CD14-positive monocyte (primary cell): ENCODE results near the gene TMEM115. TPM values are rescaled to one million over a fixed set of nuclear protein-coding genes. Genes with fewer than 3 reads are reported as not detected.

Experiments used
- DNase-seq, 3 donors: peaks; one replicate each; pipeline ENCODE4 v3.0.0-alpha.2; 2011 to 2022
- H2AFZ ChIP-seq: 2 replicates; pipeline ENCODE4 v1.6.0; 2012; ENCODE audit warnings: mild to moderate bottlenecking, low read depth, low read length, inconsistent platforms; ENCODE audit not compliant: insufficient read depth, poor library complexity, severe bottlenecking
- H3K27ac ChIP-seq, 2 donors: 1 replicate in 1 of 2; 2 replicates in 1 of 2; pipeline ENCODE4 v1.5.1; 2012 to 2013; ENCODE audit warnings: low read length in 2 of 2, control low read depth in 1 of 2, inconsistent platforms in 1 of 2, low read depth in 1 of 2, mild to moderate bottlenecking in 1 of 2
- H3K27me3 ChIP-seq, 2 donors: one replicate each; pipeline versions ENCODE4 v1.6.0 to v1.6.1; 2011 to 2013; ENCODE audit warnings: low read length in 2 of 2; ENCODE audit not compliant: control insufficient read depth in 2 of 2, insufficient read depth in 2 of 2
- H3K36me3 ChIP-seq, 2 donors: replicated peaks in 1 of 2; 1 replicate in 1 of 2; 2 replicates in 1 of 2; pipeline versions ENCODE4 v1.5.1 to v1.6.1; 2012 to 2013; ENCODE audit warnings: low read length in 2 of 2, control low read depth in 1 of 2, inconsistent platforms in 1 of 2, mild to moderate bottlenecking in 1 of 2; ENCODE audit not compliant: insufficient read depth in 2 of 2, control insufficient read depth in 1 of 2
- H3K4me1 ChIP-seq, 2 donors: 1 replicate in 1 of 2; 2 replicates in 1 of 2; pipeline versions ENCODE4 v1.5.1 to v1.6.1; 2012 to 2013; ENCODE audit warnings: low read length in 2 of 2, control low read depth in 1 of 2, inconsistent platforms in 1 of 2, mild to moderate bottlenecking in 1 of 2, moderate library complexity in 1 of 2; ENCODE audit not compliant: insufficient read depth in 2 of 2, control insufficient read depth in 1 of 2
- H3K4me2 ChIP-seq: replicated peaks from 2 replicates; pipeline ENCODE3; 2012; ENCODE audit warnings: low read length, moderate library complexity, mild to moderate bottlenecking; ENCODE audit not compliant: poor library complexity, severe bottlenecking; ENCODE audit errors: extremely low read depth
- H3K4me3 ChIP-seq, 3 experiments: fragments of 200-600 bp in 1 of 3; sonication (generic) in 1 of 3; replicated peaks in 1 of 3; 1 replicate in 2 of 3; 2 replicates in 1 of 3; pipeline ENCODE4 v1.5.1; 2011 to 2013; ENCODE audit warnings: low read length in 3 of 3, mild to moderate bottlenecking in 3 of 3, control low read depth in 2 of 3, low read depth in 2 of 3, inconsistent platforms in 1 of 3, moderate library complexity in 1 of 3
- H3K79me2 ChIP-seq: 2 replicates; pipeline ENCODE4 v1.6.0; 2012; ENCODE audit warnings: mild to moderate bottlenecking, control low read depth, inconsistent platforms, low read length, moderate library complexity; ENCODE audit not compliant: insufficient read depth
- H3K9ac ChIP-seq: 2 replicates; pipeline ENCODE4 v1.6.0; 2017; ENCODE audit warnings: low read length, mild to moderate bottlenecking; ENCODE audit not compliant: insufficient read depth, poor library complexity, severe bottlenecking
- H3K9me3 ChIP-seq, 2 donors: replicated peaks in 1 of 2; 1 replicate in 1 of 2; 2 replicates in 1 of 2; pipeline versions ENCODE4 v1.5.1 to v1.6.1; 2012 to 2013; ENCODE audit warnings: low read length in 2 of 2, control low read depth in 1 of 2; ENCODE audit not compliant: control insufficient read depth in 1 of 2, insufficient read depth in 1 of 2
- H4K20me1 ChIP-seq: 2 replicates; pipeline ENCODE4 v1.6.0; 2012; ENCODE audit warnings: mild to moderate bottlenecking, low read length, control low read depth, moderate library complexity; ENCODE audit not compliant: insufficient read depth
- H3K27ac Mint-ChIP-seq, 7 donors: one replicate each; pipeline ENCODE4 v1.8.0; 2020; ENCODE audit warnings: mild to moderate bottlenecking in 7 of 7, mixed read lengths in 7 of 7, moderate library complexity in 6 of 7, inconsistent platforms in 2 of 7
- H3K27me3 Mint-ChIP-seq, 3 donors: one replicate each; pipeline ENCODE4 v1.8.0; 2021 to 2022; ENCODE audit warnings: low read depth in 3 of 3, mild to moderate bottlenecking in 3 of 3, mixed read lengths in 3 of 3, moderate library complexity in 3 of 3, inconsistent platforms in 1 of 3
- H3K36me3 Mint-ChIP-seq, 2 donors: one replicate each; pipeline ENCODE4 v1.8.0; 2020; ENCODE audit warnings: mixed read lengths in 2 of 2, inconsistent platforms in 1 of 2, mild to moderate bottlenecking in 1 of 2
- H3K4me1 Mint-ChIP-seq: one replicate; pipeline ENCODE4 v1.8.0; 2020; ENCODE audit warnings: mild to moderate bottlenecking, mixed read lengths
- H3K4me3 Mint-ChIP-seq, 2 donors: one replicate each; pipeline ENCODE4 v1.8.0; 2020; ENCODE audit warnings: mild to moderate bottlenecking in 2 of 2, mixed read lengths in 2 of 2, moderate library complexity in 1 of 2
- H3K9me3 Mint-ChIP-seq, 7 donors: one replicate each; pipeline ENCODE4 v1.8.0; 2020 to 2022; ENCODE audit warnings: mixed read lengths in 7 of 7, mild to moderate bottlenecking in 6 of 7, moderate library complexity in 6 of 7, inconsistent platforms in 2 of 7
- CTCF ChIP-seq: fragments of 200-600 bp; IDR thresholded peaks from one replicate; pipeline ENCODE4 v1.8.0; 2022; ENCODE audit warnings: antibody characterized with exemption, mild to moderate bottlenecking
- WGBS: methylation state at CpG from one replicate; pipeline ENCODE4 v1.1.5; 2013; ENCODE audit warnings: missing lambda C conversion rate; ENCODE audit not compliant: insufficient coverage; 5-methylcytosine and 5-hydroxymethylcytosine counted together
- intact Hi-C, 2 donors: fragments of 100-400 bp; cut with micrococcal nuclease; formaldehyde crosslinking; loops; one replicate each; pipeline versions ENCODE4 v1.15.0 to v1.15.1; 2023
- polyA plus RNA-seq, 3 donors: library from polyadenylated mRNA; depleted of rRNA in 1 of 3; unstranded in 2 of 3; stranded (reverse) in 1 of 3; fragments of 300-500 nt in 2 of 3; fragments of >200 nt in 1 of 3; fragmentation: Illumina TruSeq in 2 of 3; gene quantifications; 1 replicate in 2 of 3; 2 replicates in 1 of 3; pipeline ENCODE4 v1.2.3, GENCODE V29; 2012 to 2021

TMEM115 gene
- polyA plus RNA-seq, 3 donors = 14.5 to 36.2 (median 32.9) TPM

- Mint-ChIP-seq H3K4me1 (peaks cover 14% of the 10 kb centered on the region), H3K4me3 (no peak overlapping the region), H3K27me3 (peaks cover 1 to 7% (median 2%) of the 10 kb centered on the region in 3 donors), H3K27ac (peak overlapping the region in 2 of 7 donors; percentile 46 to 74), H3K36me3 (no peaks in the 10 kb centered on the region), H3K9me3 (no peaks in the 10 kb centered on the region)
- peaks cover 12 to 13% of the 10 kb centered on the region in 2 donors for H3K4me1 ChIP-seq
- no peaks in the 10 kb centered on the region for H3K9me3 ChIP-seq
- DNase-seq = no peak
- H3K36me3 ChIP-seq = no peaks in the 10 kb centered on the region
- TF ChIP-seq CTCF = no peak
- H3K27ac ChIP-seq = no peak overlapping the region
- H3K27me3 ChIP-seq = no peaks in the 10 kb centered on the region
- H3K9ac ChIP-seq = no peak overlapping the region
- intact Hi-C loops = no loop called here
- WGBS = 60% methylated on average over 4 of the region's 5 CpGs
- H3K4me3 ChIP-seq = no peak overlapping the region
- no peaks in the 10 kb centered on the region for H4K20me1 ChIP-seq
- H2AFZ ChIP-seq = no peak overlapping the region
- H3K79me2 ChIP-seq = no peaks in the 10 kb centered on the region
- no peak overlapping the region for H3K4me2 ChIP-seq
Observed at GRCh38 chr3:50392101-50392715, 32.9 kb upstream of the TMEM115 start.

GRCh38 chr3:50390508-50391224 lies 31.3 kb upstream of the TMEM115 start:
- Mint-ChIP-seq H3K4me3 (no peak overlapping the region), H3K4me1 (peaks cover 7% of the 10 kb centered on the region), H3K27ac (peak overlapping the region in 1 of 7 donors; percentile 49), H3K36me3 (no peaks in the 10 kb centered on the region), H3K9me3 (no peaks in the 10 kb centered on the region), H3K27me3 (peaks cover 1 to 5% (median 2%) of the 10 kb centered on the region in 3 donors)
- Histone ChIP-seq H3K9me3 (no peaks in the 10 kb centered on the region), H3K4me3 (no peak overlapping the region), H3K36me3 (no peaks in the 10 kb centered on the region), H3K4me1 (peaks cover 9% of the 10 kb centered on the region in 2 donors), H3K27ac (no peak overlapping the region), H2AFZ (no peak overlapping the region), H3K4me2 (no peak overlapping the region), H3K27me3 (no peaks in the 10 kb centered on the region), H4K20me1 (no peaks in the 10 kb centered on the region), H3K9ac (no peak overlapping the region), H3K79me2 (no peaks in the 10 kb centered on the region)
- no peak for TF ChIP-seq CTCF
- WGBS = 89% methylated on average over 7 of the region's 12 CpGs
- intact Hi-C loops = no loop called here
- no peak for DNase-seq
